AG20443 (cell line): ENCODE data around the gene MIXL1.
"Not testable (repeated sequence)": the region's sequence is repeated elsewhere in the genome, so short reads cannot be mapped to it uniquely, and the experiment has no call there.

ENCODE experiments used
- DNase-seq: peaks from one replicate; pipeline ENCODE4 v3.0.0; 2012; ENCODE audit warnings: low spot score, mixed read lengths

The MIXL1 gene

DNA sequence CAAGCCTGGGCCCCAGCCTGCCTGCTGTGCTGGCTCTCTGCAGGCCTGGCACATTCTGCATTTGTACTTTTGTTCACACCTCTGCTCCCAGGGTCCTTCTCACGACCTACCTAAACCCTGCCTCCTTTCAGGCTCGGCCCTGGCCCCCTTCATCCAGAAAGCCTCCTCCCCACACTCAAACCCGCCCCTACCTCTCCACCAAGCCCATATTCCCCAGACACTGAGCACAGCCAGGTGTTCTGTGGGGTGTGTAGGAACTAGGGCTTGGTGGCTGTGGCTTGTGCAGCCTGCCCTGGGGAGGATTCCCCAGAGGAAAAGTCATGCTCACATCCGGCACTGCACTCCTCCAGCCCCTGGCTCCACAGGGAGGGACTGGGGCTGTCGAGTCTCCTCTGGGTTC is 8.2 kb upstream of the MIXL1 start:
- DNase-seq: no peak

DNA sequence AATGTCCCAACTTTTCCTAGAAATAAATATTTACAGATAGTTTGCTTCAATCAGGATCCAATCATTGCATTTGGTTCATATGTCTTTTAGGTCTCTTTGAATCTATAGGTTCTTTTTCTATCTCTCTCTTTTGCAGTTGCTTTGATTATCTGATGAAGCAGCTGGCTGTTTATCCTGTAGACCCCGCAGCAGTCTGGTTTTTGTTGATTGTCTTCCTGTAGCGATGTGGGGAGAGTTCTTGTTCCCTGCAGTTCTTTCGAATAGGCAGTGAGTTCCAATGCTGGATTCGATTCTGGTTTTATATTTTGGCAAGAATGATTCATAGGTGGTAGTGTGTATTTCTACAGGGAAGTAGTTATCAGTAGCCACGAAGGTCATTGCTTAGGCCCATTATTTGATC is 7.4 kb upstream of the MIXL1 start:
- DNase-seq: no peak

DNA sequence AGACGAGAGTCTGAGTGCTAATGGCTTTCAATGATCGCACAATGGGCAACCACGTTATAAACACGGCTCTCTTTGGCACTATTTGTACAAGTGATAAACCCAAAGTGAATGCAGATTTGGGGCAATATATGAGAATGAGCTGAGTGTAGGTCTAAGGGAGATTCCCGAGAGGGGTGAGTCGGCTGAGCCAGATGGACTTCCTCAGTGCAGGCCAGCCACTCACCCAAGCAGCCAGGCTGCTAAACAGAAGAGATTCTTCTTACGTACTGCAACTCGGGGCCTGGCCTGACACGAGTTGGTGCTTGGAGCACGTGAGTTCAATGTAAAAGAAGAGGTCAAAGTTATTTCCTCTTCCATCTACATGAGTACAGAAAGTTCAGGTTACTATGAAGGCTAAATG is 6.2 kb upstream of the MIXL1 start:
- DNase-seq: peak; percentile 17

DNA sequence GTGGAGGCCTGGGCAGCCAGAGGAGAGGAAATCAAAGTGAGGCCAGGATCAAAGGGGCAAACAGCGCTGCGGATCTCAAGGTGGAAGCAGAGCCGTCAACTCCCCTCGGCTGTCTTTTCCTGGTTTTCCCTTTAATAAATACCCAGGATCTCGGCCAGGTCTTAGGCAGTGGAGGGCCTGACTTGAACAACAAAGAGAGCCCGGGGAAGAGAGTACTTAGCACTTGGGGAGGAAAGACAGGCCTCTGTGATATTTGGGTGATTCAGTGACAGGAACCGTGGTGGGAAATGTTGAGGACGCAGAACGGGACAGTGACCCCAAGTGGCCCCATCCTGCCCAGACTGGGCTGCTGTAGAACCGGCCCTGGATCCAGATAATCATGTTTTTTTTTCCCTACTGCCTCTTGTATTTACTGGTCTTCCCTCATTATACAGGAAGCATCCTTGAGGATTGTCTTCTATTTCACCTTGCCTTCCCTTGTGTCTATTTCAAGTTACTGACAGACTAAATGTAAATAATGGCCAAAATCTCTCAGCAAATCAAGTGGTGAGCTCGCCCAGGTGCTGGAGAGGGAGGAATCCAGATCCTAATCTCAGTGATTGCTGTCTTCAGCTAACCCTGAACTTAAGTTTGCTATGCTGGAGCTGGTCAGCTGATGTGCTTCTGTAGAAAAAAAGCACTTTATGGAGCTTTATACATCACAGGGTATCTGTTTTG is 2.8 kb upstream of the MIXL1 start:
- DNase-seq: no peak

DNA sequence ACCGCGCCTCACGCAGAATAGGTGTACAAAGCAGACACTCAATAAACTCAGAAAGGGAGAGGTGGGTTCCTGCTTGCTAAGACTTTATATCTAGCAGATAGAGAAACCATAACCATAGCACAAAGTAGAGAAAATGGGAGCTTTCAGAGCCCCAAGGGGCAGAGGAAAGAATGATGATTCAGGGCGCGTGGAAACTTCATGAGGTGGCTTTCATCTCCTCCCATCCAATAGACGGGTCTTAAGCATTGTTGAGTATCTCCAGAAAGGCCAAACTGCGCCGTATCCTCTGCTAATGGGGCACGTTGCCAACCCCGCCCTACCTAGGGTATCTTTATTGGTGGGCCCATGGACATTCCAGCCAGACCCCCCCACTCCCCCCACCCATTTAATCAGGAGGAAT is 778 bp upstream of the MIXL1 start:
- peak; percentile 8 for DNase-seq

DNA sequence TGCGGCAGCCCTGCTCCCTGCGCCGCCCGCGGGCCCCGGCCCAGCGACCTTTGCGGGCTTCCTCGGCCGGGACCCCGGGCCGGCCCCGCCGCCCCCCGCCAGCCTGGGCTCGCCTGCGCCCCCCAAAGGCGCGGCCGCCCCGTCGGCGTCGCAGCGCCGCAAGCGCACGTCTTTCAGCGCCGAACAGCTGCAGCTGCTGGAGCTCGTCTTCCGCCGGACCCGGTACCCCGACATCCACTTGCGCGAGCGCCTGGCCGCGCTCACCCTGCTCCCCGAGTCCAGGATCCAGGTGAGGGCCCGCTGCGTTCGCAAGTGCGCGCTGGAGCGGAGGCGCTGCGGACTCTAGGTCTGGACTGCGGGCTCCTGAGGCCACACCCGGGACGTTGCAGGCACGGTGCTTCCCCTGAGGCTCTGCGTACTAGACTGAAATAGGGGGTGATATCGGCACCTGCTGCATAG is 351 bp downstream of the MIXL1 start:
- peak; percentile 47 for DNase-seq

DNA sequence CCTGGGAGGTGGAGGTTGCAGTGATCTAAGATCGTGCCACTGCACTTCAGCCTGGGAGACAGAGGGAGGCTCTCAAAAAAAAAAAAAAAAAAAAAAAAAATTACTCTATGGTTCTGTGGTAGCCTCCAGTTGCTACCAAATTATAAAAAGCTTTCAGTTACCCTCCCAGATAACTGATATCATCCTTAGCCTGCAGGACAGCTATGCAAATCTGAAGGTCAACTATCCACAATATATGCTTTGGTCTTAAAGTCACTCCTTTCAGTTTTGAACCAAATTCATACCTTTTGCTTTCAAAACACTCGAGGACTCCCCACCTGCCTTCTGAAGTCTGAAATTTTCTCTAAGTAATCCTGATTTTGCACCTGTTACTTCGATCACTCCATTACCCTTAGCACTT is 3.1 kb downstream of the MIXL1 start:
- DNase-seq: no peak

DNA sequence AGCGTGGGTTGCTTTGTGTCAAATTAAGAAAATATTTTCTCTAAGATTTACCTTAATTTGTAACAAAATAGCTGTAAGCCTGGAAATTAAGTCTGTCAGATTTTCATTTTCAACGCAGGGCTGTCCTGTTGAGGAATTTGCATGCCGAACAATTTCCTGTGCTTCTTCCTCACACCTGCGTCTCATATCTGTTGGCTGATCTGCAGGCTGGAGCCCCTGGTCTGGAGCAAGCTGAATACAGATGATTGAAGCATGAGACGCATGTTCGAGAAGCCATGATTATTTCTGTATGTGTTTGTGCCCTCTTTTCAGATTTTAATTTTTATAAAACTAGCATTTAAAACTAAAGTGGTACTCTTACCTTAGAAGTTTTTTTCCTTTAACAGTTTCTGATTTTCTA is 9.8 kb downstream of the MIXL1 start:
- DNase-seq: no peak

DNA sequence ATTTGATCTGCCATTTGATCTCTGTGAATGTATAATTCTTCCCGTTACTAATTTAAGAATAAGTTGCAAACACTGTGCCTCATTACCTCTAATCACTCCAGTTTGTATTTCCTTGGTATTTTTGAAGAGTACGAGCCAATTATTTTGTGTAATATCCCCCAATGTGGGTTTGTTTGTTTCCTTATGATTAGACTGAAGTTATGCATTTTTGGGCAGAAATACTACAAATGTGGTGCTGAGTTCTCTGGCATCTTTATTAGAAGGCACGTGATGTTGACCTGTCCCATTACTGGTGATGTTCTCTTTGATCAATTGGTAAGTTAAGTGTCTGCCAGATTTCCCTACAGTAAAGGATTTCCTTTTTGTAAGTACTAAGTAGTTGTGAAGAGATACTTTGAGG is 10.3 kb downstream of the MIXL1 start:
- DNase-seq: no peak

DNA sequence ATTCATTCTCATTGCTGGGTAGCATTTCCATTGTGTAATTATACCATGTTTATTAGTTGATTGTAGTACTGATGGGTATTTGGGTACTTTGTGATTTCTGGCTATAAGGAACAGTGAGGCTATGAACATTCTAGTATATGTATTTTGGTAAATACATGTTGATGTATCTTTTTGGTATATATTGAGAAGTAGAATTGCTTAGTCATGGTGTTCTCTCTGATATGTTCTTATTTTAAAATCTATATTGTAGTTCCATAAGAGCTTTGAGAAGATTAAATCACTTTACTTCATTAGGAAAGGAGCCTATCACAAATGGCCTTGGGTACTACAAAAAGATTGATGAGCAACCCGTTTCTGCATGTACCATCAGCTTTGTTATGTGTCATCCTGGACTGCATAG is 13.4 kb downstream of the MIXL1 start:
- DNase-seq: no peak

DNA sequence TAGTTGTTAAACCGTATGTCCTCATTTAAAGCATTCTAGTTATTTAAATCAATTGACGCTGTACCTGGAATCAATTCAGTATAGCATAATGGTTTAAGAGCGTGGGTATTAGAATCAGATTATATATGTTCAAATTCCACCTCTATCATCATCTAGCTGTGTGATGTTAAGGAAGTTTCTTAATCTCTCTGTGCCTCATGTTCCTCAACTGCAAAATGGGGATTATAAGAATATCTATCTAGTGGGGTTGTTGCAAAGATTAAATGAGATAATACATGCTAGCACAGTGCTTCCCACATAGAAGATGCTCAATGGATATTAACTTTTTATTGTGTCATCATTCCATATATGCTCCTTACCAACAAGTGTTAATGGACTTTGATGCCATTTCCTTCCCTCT is 16.0 kb downstream of the MIXL1 start:
- no peak for DNase-seq

DNA sequence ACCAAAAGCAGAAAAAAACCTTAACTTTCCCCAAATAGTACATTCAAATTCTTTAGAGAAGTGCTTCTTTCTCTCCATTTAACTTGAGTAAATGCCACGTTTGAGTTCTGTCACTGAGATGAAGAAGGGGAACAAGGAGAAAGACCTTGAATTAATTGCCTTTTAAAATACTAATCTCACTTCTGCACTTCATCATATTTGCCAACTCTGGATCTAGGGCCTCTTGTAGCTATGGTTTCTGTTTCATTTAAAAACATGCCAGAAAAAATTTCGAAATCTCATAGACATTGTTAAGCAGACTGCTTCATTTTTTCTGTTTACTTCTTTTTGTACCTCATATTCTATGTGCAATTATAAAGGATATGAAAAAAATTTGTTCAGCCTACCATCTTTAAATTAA is 24.6 kb downstream of the MIXL1 start:
- peak; percentile 38 for DNase-seq

DNA sequence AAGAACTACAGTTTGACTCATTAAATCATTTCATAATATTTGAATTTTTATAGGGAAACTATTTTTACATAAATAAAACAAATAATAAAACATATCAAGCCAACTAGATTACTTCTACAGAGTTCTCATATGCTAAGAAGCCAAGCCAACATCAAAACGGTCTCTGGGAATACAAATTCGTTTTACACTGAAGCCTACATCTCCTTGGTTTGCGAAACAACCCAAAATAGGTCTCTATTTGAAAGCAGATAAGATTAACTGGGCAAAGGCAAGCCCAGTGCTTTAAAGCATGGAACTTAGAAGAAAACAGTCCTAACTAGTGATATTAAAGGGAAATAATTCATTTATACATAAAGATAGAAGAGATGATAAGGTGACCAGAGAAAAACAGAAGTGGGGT is 25.3 kb downstream of the MIXL1 start:
- DNase-seq: no peak

DNA sequence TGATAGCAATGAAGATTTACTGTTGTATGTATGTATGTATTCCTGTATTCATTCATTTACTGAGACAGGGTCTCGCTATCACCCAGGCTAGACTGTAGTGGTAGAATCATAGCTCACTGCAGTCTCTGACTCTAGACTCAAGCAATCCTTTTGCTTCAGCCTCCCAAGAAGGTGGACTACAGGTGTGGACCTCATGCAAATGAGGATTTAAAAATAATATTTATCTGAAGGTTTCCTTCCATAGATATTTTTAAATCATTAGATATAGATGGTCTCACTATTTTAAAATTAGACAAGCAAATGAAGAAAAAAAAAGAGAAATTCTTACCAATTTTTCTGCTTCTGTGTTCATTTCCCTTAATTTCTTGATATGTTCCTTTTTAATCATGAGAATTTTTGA is 27.0 kb downstream of the MIXL1 start:
- DNase-seq: no peak

DNA sequence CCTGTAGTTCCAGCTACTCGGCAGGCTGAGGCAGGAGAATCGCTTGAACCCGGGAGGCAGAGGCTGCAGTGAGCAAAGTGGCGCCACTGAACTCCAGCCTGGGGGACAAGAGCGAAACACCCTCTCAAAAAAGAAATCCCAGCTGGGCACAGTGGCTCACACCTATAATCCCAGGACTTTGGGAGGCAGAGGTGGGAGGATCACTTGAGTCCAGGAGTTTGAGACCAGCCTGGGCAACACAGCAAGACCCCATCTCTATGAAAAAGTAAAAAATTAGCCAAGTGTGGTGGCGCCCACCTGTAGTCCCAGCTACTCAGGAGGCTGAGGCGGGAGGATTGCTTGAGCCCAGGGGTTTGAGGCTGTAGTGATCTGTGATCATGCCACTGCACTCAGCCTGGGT is 29.4 kb downstream of the MIXL1 start:
- not testable (repeated sequence) for DNase-seq

DNA sequence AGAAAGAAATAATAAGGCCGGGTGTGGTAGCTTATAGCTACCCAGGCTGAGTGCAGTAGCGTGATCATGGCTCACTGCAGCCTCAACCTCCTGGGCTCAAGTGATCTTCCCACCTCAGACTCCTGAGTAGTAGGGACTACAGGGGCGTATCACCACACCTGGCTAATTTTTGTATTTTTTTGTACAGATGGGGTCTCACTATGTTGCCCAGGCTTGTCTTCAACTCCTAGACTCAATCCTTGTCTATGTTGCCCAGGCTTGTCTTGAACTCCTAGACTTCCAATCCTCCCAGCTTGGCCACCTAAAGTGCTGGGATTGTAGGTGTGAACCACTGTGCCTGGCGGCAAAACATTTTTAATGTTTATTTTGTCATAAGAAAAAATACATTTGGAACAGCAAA is 30.5 kb downstream of the MIXL1 start:
- no peak for DNase-seq

DNA sequence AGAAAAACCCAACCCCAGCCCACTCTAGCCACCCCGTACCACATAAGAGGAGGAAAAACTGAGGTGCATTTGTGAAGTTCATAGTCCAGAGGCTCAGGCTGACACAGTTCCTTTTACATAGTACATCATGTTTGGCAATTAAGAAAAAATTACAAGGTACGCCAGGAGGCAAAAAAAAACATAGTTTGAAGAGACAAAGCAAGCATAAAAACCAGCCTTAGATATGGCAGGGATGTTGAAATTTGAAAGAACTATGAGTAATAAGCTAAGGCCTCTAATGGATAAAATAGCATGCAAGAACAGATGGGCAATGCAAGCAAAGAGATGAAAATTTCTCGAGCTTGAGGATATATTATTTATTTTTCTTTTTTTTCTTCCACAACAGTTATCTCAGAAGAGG is 31.9 kb downstream of the MIXL1 start:
- DNase-seq: no peak

DNA sequence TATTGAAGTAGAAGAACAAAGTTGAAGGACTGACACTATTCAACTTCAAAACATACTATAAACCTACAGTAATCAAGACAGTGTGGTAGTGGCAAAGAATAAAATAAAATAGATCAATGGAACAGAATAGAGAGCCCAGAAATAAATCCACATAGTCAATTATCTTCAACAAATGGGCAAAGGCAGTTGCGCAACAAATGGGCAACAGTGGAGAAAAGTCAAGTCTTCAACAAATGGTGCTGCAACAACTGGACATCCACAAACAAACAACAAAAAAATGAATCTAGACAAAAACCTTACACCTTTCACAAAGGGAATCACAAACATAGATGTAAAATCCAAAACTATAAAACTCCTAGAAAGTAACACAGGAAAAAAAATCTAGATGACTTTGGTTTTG is 38.4 kb downstream of the MIXL1 start:
- no peak for DNase-seq

DNA sequence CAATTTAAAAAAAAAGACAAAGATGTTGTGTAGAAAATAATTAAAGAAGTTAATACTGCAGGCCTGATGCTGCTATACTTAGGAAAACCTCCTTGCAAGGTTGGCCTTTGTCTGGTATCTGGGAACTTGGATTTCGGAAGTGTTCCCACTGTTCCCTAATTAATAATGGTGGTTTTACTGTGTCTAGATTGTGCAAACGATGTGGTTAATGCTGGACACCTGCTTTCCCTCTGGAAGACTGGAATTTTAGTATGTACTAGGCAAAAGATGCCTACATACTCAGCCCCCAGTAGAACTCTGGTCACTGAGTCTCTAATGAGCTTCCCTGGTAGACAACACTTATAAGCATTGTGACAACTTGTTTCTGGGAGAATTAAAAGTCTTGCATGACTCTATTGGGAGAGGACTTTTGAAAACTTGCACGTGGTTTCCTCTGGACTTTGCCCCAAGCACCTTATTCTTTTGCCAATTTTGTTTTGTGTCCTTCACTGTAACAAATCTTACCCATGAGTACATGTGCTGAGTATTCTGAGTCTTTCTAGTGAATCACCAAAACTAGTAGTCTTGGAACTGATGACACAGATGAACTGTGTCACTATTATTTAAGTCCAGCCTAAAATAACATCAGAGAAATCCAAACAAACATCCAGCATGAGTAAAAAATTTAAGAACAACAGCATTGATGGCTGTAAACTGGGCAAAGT is 45.1 kb downstream of the MIXL1 start:
- DNase-seq: peak; percentile 53

DNA sequence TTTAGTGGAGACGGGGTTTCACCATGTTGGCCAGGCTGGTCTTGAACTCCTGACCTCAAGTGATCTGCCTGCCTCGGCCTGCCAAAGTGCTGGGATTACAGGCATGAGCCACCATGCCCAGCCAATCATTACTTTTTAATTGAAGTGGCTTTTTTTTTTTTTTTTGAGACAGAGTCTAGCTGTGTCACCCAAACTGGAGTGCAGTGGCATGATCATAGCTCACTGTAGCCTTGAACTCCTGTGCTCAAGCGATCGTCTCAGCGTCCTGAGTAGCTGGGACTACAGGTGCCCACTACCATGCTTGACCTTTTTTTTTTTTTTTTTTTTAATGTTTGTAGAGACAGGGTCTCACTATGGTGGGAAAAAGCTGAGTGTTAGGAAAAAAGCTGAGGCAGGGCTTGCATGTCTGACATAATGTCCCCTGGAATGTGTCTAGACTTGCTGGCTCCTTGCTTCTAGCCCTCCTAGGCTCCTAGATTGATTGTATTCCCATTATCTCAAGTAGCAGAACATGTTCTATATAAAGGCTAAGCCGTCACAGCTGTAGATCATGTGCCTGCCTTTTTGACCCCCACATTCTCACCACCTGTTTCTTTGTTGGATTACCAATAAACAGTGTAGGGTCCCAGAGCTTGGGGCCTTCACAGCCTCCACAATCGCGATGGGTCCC is 48.9 kb downstream of the MIXL1 start:
- not testable (repeated sequence) for DNase-seq

DNA sequence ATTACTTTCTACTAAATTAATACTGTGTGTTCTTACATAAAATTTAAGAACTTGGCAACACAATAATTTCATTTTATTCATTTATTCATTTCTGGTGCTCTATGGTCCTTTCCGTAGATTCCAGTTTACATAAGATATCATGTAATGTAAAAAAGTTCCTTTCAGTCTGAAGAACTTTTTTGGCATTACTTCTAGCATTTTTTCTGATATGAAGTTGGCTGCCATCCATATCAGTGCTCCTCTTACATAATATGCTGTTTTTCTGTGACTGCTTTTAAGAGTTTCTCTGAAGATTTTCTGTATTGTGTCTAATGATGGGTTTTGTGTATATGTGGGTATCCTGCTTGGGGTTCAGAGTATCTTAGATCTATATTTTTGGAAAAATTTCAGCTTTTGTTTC is 50.7 kb downstream of the MIXL1 start:
- DNase-seq: no peak

DNA sequence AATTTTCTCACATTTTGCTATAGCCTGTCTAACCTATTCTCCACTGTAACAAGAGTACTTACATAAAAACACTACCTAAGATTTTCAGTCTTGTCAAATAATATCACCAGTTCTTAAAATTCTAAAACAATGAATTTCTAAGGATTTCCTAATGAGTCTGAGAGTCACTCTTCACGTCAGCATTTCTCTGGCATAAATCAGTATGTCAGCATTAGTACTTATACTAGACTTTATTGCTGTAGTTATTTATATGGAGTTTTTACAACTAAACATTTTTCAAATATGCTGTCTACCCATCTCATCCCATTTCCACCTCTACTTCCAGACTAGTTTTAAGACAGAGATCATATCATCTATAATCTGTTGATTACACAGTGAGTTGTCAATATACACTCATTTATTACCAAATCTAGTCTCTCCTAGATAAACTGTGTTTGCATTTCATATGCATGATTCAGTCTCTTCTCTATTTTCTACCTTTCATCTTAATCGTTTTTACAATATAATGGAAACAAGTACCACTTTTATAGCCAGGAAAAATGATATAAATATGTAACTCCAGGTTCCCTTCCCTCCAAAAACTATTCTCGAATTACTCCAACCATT is 52.7 kb downstream of the MIXL1 start:
- DNase-seq: no peak
